GM19452 (cell line): ENCODE results near the gene CRAT.
"Not testable (repeated sequence)": the region's sequence is repeated elsewhere in the genome, so short reads cannot be mapped to it uniquely, and the experiment has no call there.

Source experiments
- ATAC-seq: cut with Tn5 transposase; IDR thresholded peaks from one replicate; pipeline ENCODE4 v1.9.1; 2021; ENCODE audit not compliant: unreplicated experiment

Gene CRAT

GRCh38 chr9:129138476-129139232 lies 28.1 kb upstream of the CRAT start:
- ATAC-seq, result no peak

- ATAC-seq, result no peak
Measured at GRCh38 chr9:129138144-129138462, 27.5 kb upstream of the CRAT start.

- no peak for ATAC-seq
Measured at GRCh38 chr9:129137292-129138143, 26.9 kb upstream of the CRAT start.

GRCh38 chr9:129136446-129137035 lies 25.9 kb upstream of the CRAT start:
- no peak for ATAC-seq

GRCh38 chr9:129135476-129135875 lies 24.9 kb upstream of the CRAT start:
- no peak for ATAC-seq

GRCh38 chr9:129133082-129133481 lies 22.5 kb upstream of the CRAT start:
- ATAC-seq, result no peak

- peak; percentile 76 for ATAC-seq
Measured at GRCh38 chr9:129131300-129132145, 20.9 kb upstream of the CRAT start.

GRCh38 chr9:129130791-129131190 lies 20.2 kb upstream of the CRAT start:
- ATAC-seq, result no peak

GRCh38 chr9:129130271-129130670 lies 19.7 kb upstream of the CRAT start:
- not testable (repeated sequence) for ATAC-seq

- ATAC-seq, result no peak
Measured at GRCh38 chr9:129128689-129129088, 18.1 kb upstream of the CRAT start.

GRCh38 chr9:129126749-129127618 lies 16.4 kb upstream of the CRAT start:
- ATAC-seq, result no peak

- no peak for ATAC-seq
Measured at GRCh38 chr9:129125478-129125877, 14.9 kb upstream of the CRAT start.

GRCh38 chr9:129124506-129125069 lies 14.0 kb upstream of the CRAT start:
- ATAC-seq, result no peak

GRCh38 chr9:129122976-129123375 lies 12.4 kb upstream of the CRAT start:
- ATAC-seq, result not testable (repeated sequence)

GRCh38 chr9:129122133-129122532 lies 11.5 kb upstream of the CRAT start:
- ATAC-seq, result no peak

GRCh38 chr9:129121483-129121882 lies 10.9 kb upstream of the CRAT start:
- ATAC-seq, result no peak

- ATAC-seq, result no peak
Measured at GRCh38 chr9:129118799-129119198, 8.2 kb upstream of the CRAT start.

GRCh38 chr9:129113645-129114304 lies 3.2 kb upstream of the CRAT start:
- no peak for ATAC-seq

- not testable (repeated sequence) for ATAC-seq
Measured at GRCh38 chr9:129112526-129112925, 1.9 kb upstream of the CRAT start.
